HUES6 (cell line): ENCODE results near the gene IRF2BP2.

Experiments
- H3K27ac ChIP-seq: 2 replicates; pipeline ENCODE4 v1.7.0; 2013; ENCODE audit warnings: low read depth, mild to moderate bottlenecking, low read length, inconsistent platforms
- H3K27me3 ChIP-seq: 2 replicates; pipeline ENCODE4 v1.6.1; 2013; ENCODE audit warnings: low read length; ENCODE audit not compliant: control insufficient read depth, insufficient read depth
- H3K36me3 ChIP-seq: 2 replicates; pipeline ENCODE4 v1.6.1; 2013; ENCODE audit warnings: low read length; ENCODE audit not compliant: control insufficient read depth, insufficient read depth
- H3K4me1 ChIP-seq: 2 replicates; pipeline ENCODE4 v1.6.1; 2013; ENCODE audit warnings: low read length; ENCODE audit not compliant: control insufficient read depth, insufficient read depth
- H3K4me3 ChIP-seq: 2 replicates; pipeline ENCODE4 v1.5.1; 2013; ENCODE audit warnings: low read depth, low read length
- H3K9ac ChIP-seq: one replicate; pipeline ENCODE4 v1.6.1; 2013; ENCODE audit warnings: mild to moderate bottlenecking, low read length
- H3K9me3 ChIP-seq: 2 replicates; pipeline ENCODE4 v1.6.1; 2013; ENCODE audit warnings: low read depth, low read length; ENCODE audit not compliant: control insufficient read depth, insufficient read depth

Gene IRF2BP2

GRCh38 chr1:234633246-234634003, 23.4 kb upstream of the IRF2BP2 start:
- H3K4me3 ChIP-seq = no peak overlapping the region
- no peak overlapping the region for H3K27ac ChIP-seq
- no peak overlapping the region for H3K9ac ChIP-seq
- no peaks in the 10 kb centered on the region for H3K9me3 ChIP-seq
- no peaks in the 10 kb centered on the region for H3K27me3 ChIP-seq
- no peaks in the 10 kb centered on the region for H3K4me1 ChIP-seq
- H3K36me3 ChIP-seq = no peaks in the 10 kb centered on the region

GRCh38 chr1:234632225-234632624, 22.2 kb upstream of the IRF2BP2 start:
- no peak overlapping the region for H3K9ac ChIP-seq
- no peaks in the 10 kb centered on the region for H3K4me1 ChIP-seq
- H3K9me3 ChIP-seq = no peaks in the 10 kb centered on the region
- no peak overlapping the region for H3K27ac ChIP-seq
- no peak overlapping the region for H3K4me3 ChIP-seq
- no peaks in the 10 kb centered on the region for H3K27me3 ChIP-seq
- H3K36me3 ChIP-seq = no peaks in the 10 kb centered on the region

GRCh38 chr1:234631721-234632125, 21.7 kb upstream of the IRF2BP2 start:
- Histone ChIP-seq H3K9ac (no peak overlapping the region), H3K4me1 (no peaks in the 10 kb centered on the region), H3K9me3 (no peaks in the 10 kb centered on the region), H3K27ac (no peak overlapping the region), H3K27me3 (no peaks in the 10 kb centered on the region), H3K4me3 (no peak overlapping the region), H3K36me3 (no peaks in the 10 kb centered on the region)

- no peaks in the 10 kb centered on the region for H3K36me3 ChIP-seq
- no peak overlapping the region for H3K9ac ChIP-seq
- no peaks in the 10 kb centered on the region for H3K4me1 ChIP-seq
- H3K27me3 ChIP-seq = no peaks in the 10 kb centered on the region
- H3K9me3 ChIP-seq = no peaks in the 10 kb centered on the region
- no peak overlapping the region for H3K4me3 ChIP-seq
- H3K27ac ChIP-seq = no peak overlapping the region
Observed at GRCh38 chr1:234629026-234629425, 19.0 kb upstream of the IRF2BP2 start.

- H3K36me3 ChIP-seq = no peaks in the 10 kb centered on the region
- no peak overlapping the region for H3K4me3 ChIP-seq
- H3K4me1 ChIP-seq = no peaks in the 10 kb centered on the region
- H3K27me3 ChIP-seq = no peaks in the 10 kb centered on the region
- H3K9ac ChIP-seq = no peak overlapping the region
- H3K9me3 ChIP-seq = no peaks in the 10 kb centered on the region
- no peak overlapping the region for H3K27ac ChIP-seq
Observed at GRCh38 chr1:234628089-234628488, 18.1 kb upstream of the IRF2BP2 start.

DNA sequence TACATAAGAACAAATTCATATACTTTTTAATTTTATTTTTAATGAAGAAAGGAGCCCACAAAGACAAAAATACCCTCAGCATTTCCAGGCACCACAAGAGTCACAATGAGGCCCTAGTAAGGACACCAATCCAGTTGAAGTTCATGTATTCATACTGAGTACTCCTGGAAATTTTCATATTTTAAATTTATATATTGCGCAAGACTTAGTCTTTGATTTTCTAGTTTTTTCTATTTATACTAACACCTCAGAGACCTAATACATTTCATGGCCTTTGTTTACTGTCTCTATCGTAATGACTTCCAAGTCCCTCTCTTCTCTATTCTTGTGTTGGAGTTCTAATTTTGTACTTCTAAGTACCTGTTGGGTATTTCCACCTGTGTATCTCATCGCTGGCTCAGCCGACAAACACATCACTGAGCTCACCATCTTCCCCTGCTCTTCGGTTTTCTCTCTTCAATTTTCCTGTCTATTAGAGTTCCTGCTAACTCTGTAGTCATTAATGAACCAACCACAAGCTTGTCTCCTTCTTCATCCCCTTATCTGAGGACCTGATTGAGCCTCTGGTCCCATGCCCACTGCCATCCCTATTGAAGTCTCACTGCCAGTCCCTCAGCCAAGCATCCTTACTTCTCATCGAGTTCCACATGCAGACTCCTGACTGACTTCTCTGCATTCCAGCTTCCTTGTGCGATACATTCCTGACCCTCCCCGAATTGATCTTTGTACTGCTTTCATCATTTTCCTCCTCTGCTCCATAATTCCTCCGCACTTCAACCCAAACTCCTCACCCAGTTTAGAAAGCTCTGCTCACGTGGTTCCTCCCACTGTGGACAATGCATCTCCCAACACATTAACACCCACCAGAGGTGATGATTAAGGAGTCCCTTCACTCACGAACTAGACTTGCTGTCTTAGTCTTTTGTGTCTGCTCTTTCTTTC, 17.3 kb upstream of the IRF2BP2 start:
- Histone ChIP-seq H3K9me3 (no peaks in the 10 kb centered on the region), H3K27me3 (no peaks in the 10 kb centered on the region), H3K4me3 (no peak overlapping the region), H3K27ac (no peak overlapping the region), H3K4me1 (no peaks in the 10 kb centered on the region), H3K36me3 (no peaks in the 10 kb centered on the region), H3K9ac (no peak overlapping the region)

- no peak overlapping the region for H3K27ac ChIP-seq
- no peaks in the 10 kb centered on the region for H3K36me3 ChIP-seq
- H3K27me3 ChIP-seq = no peaks in the 10 kb centered on the region
- no peak overlapping the region for H3K9ac ChIP-seq
- H3K9me3 ChIP-seq = no peaks in the 10 kb centered on the region
- H3K4me1 ChIP-seq = no peaks in the 10 kb centered on the region
- no peak overlapping the region for H3K4me3 ChIP-seq
Observed at GRCh38 chr1:234626391-234626790, 16.4 kb upstream of the IRF2BP2 start.

DNA sequence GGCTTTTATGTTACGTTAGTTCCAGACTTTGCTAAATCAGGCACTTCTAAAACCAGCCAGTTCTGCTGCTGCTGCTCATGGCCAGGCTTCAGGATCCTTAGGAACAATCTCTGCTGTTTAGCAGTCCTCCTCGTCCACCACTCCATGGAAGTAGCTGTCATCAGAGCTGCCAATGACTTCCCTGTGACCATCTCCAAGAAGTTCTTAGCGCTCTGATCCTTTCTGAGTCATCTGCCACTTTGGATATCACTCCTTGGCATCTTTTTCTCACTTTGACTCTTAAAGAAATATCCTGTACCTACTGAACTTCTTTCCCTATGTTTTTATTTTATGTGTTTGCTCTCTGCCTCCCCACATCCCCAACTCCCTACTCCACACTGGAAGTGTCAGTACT, 14.7 kb upstream of the IRF2BP2 start:
- no peak overlapping the region for H3K9ac ChIP-seq
- H3K4me1 ChIP-seq = peaks cover 5% of the 10 kb centered on the region
- no peak overlapping the region for H3K4me3 ChIP-seq
- no peaks in the 10 kb centered on the region for H3K9me3 ChIP-seq
- no peaks in the 10 kb centered on the region for H3K27me3 ChIP-seq
- no peak overlapping the region for H3K27ac ChIP-seq
- H3K36me3 ChIP-seq = no peaks in the 10 kb centered on the region

- Histone ChIP-seq H3K27ac (no peak overlapping the region), H3K4me1 (peaks cover 31% of the 10 kb centered on the region), H3K4me3 (no peak overlapping the region), H3K9me3 (no peaks in the 10 kb centered on the region), H3K27me3 (no peaks in the 10 kb centered on the region), H3K9ac (no peak overlapping the region), H3K36me3 (no peaks in the 10 kb centered on the region)
Observed at GRCh38 chr1:234621657-234622335, 11.8 kb upstream of the IRF2BP2 start.

DNA sequence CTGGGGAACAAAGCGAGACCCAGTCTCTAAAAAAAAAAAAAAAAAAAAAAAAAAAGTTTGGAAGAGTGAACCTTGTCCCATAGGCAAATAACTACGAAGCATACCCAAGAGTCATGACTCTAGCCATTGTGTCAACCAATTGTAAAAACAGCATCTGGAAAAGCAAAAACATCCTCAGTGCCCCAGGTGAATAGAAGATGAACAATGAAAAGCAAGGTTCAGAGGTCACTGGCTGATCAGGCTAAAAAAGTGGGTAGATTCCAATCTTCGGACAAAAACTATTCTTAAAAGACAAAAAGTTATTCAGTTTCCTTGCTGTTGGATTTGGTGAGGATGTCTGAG, 11.1 kb upstream of the IRF2BP2 start:
- Histone ChIP-seq H3K9ac (no peak overlapping the region), H3K4me1 (peaks cover 37% of the 10 kb centered on the region), H3K27ac (no peak overlapping the region)

More for the DNA sequence above, 11.1 kb upstream of the IRF2BP2 start:
- H3K27me3 ChIP-seq = no peaks in the 10 kb centered on the region
- no peaks in the 10 kb centered on the region for H3K9me3 ChIP-seq
- H3K36me3 ChIP-seq = no peaks in the 10 kb centered on the region
- no peak overlapping the region for H3K4me3 ChIP-seq
